Neuronal stem cell (in vitro differentiated cells): ENCODE measurements around the gene QRSL1.

Source experiments
- DNase-seq: peaks from one replicate; pipeline ENCODE4 v3.0.0-alpha.2; 2013; ENCODE audit warnings: low spot score
- H2AFZ ChIP-seq: one replicate; pipeline ENCODE4 v1.6.1; 2013; ENCODE audit warnings: mild to moderate bottlenecking, low read length, inconsistent platforms
- H2AK5ac ChIP-seq: 2 replicates; pipeline ENCODE4 v1.6.1; 2013; ENCODE audit warnings: low read depth, mild to moderate bottlenecking, inconsistent platforms, low read length, moderate library complexity, mixed read lengths
- H2BK120ac ChIP-seq: 2 replicates; pipeline ENCODE4 v1.6.1; 2013; ENCODE audit warnings: low read depth, mild to moderate bottlenecking, inconsistent platforms, low read length, moderate library complexity, mixed read lengths
- H2BK12ac ChIP-seq: one replicate; pipeline ENCODE4 v1.6.1; 2013; ENCODE audit warnings: low read length, inconsistent platforms
- H2BK15ac ChIP-seq: 2 replicates; pipeline ENCODE4 v1.6.1; 2013; ENCODE audit warnings: mild to moderate bottlenecking, low read length, inconsistent platforms, mixed read lengths
- H2BK5ac ChIP-seq: one replicate; pipeline ENCODE4 v1.6.1; 2013; ENCODE audit warnings: inconsistent platforms, mild to moderate bottlenecking, low read length, moderate library complexity
- H3K14ac ChIP-seq: one replicate; pipeline ENCODE4 v1.6.1; 2013; ENCODE audit warnings: low read length, inconsistent platforms
- H3K18ac ChIP-seq: 2 replicates; pipeline ENCODE4 v1.6.1; 2013; ENCODE audit warnings: low read length, inconsistent platforms
- H3K23ac ChIP-seq: 2 replicates; pipeline ENCODE4 v1.6.1; 2013; ENCODE audit warnings: low read depth, mild to moderate bottlenecking, mixed read lengths, low read length, inconsistent platforms; ENCODE audit not compliant: poor library complexity
- H3K27ac ChIP-seq: replicated peaks from 3 replicates; pipeline ENCODE4 v1.5.1; 2013; ENCODE audit warnings: low read length, inconsistent platforms
- H3K27me3 ChIP-seq, 3 experiments: 2 replicates each; pipeline ENCODE4 v1.6.1; 2013; ENCODE audit warnings: low read length in 3 of 3, mild to moderate bottlenecking in 2 of 3, inconsistent platforms in 1 of 3, low read depth in 1 of 3, mixed read lengths in 1 of 3, moderate library complexity in 1 of 3; ENCODE audit not compliant: control insufficient read depth in 3 of 3, insufficient read depth in 3 of 3
- H3K36me3 ChIP-seq, 2 donors: replicated peaks in 1 of 2; 2 replicates each; pipeline ENCODE4 v1.6.1; 2013; ENCODE audit warnings: low read length in 2 of 2; ENCODE audit not compliant: control insufficient read depth in 2 of 2, insufficient read depth in 2 of 2
- H3K4ac ChIP-seq: 2 replicates; pipeline ENCODE4 v1.6.1; 2013; ENCODE audit warnings: inconsistent platforms, mild to moderate bottlenecking, low read length, moderate library complexity
- H3K4me1 ChIP-seq, 2 donors: 1 replicate in 1 of 2; 2 replicates in 1 of 2; pipeline ENCODE4 v1.6.1; 2013; ENCODE audit warnings: low read length in 2 of 2, low read depth in 1 of 2; ENCODE audit not compliant: control insufficient read depth in 2 of 2, insufficient read depth in 1 of 2
- H3K4me2 ChIP-seq: one replicate; pipeline ENCODE4 v1.6.1; 2013; ENCODE audit warnings: mild to moderate bottlenecking, low read length, inconsistent platforms; ENCODE audit not compliant: insufficient read depth, poor library complexity, severe bottlenecking
- H3K4me3 ChIP-seq, 2 donors: 2 replicates each; pipeline ENCODE4 v1.5.1; 2013; ENCODE audit warnings: low read length in 2 of 2, mild to moderate bottlenecking in 2 of 2, inconsistent platforms in 1 of 2, moderate library complexity in 1 of 2
- H3K79me1 ChIP-seq: one replicate; pipeline ENCODE4 v1.6.1; 2013; ENCODE audit warnings: low read depth, mild to moderate bottlenecking, inconsistent platforms, low read length, moderate library complexity
- H3K9ac ChIP-seq: one replicate; pipeline ENCODE4 v1.6.1; 2013; ENCODE audit warnings: mild to moderate bottlenecking, low read depth, low read length, inconsistent platforms; ENCODE audit not compliant: poor library complexity
- H3K9me3 ChIP-seq, 2 donors: replicated peaks in 1 of 2; 2 replicates each; pipeline versions ENCODE3 to v1.6.1; 2013; ENCODE audit warnings: low read length in 2 of 2, mild to moderate bottlenecking in 2 of 2, inconsistent platforms in 1 of 2, low read depth in 1 of 2, mixed read lengths in 1 of 2, moderate library complexity in 1 of 2; ENCODE audit not compliant: control insufficient read depth in 2 of 2, insufficient read depth in 1 of 2
- H4K8ac ChIP-seq: one replicate; pipeline ENCODE4 v1.6.1; 2013; ENCODE audit warnings: low read depth, mild to moderate bottlenecking, inconsistent platforms, low read length, moderate library complexity
- H4K91ac ChIP-seq: one replicate; pipeline ENCODE4 v1.6.1; 2013; ENCODE audit warnings: low read length, low read depth, mild to moderate bottlenecking, inconsistent platforms; ENCODE audit not compliant: poor library complexity
- WGBS, 2 donors: extraction: QIAGEN DNeasy Blood & Tissue Kit; methylation state at CpG; one replicate each; pipeline ENCODE4 v1.1.7; 2013; ENCODE audit warnings: missing lambda C conversion rate in 2 of 2, mixed read lengths in 1 of 2; ENCODE audit not compliant: insufficient read length in 2 of 2, insufficient replicate concordance in 1 of 2; ENCODE audit errors: extremely low coverage in 2 of 2; 5-methylcytosine and 5-hydroxymethylcytosine counted together

The QRSL1 gene

DNA sequence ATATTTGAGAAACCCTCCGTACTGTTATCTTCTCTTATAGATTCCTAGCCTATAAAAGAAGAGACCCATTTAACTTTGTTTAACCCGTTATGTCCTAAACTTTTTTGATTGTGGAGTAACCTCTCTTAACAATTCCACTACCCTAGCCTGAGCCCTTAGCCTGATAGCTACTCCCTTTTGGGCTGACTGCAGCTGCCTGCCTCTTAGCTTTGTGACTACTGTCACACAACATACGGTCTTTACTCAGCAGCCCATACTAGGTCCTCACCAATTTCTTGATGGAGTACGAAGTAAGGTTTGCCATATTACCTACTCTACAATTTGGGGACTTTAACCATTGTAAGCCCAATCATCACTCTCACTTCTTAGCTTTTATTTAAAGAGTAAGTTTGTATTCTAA lies 72.7 kb downstream of the QRSL1 start:
- H2BK15ac ChIP-seq: no peak overlapping the region
- H3K4me3 ChIP-seq: no peak overlapping the region
- H3K4ac ChIP-seq: no peak overlapping the region
- no peak overlapping the region for H4K8ac ChIP-seq
- no peak overlapping the region for H3K4me2 ChIP-seq
- H4K91ac ChIP-seq: no peak overlapping the region
- no peaks in the 10 kb centered on the region for H3K79me1 ChIP-seq
- no CpG with 5 or more reads among the region's 4 CpGs for WGBS, 2 donors
- no peak overlapping the region for H3K9ac ChIP-seq
- no peak overlapping the region for H2BK5ac ChIP-seq
- no peak overlapping the region for H3K27ac ChIP-seq
- H2AFZ ChIP-seq: no peak overlapping the region
- no peak for DNase-seq
- H3K4me1 ChIP-seq: peaks cover 2 to 5% of the 10 kb centered on the region in 2 donors
- no peak overlapping the region for H2BK120ac ChIP-seq
- H2BK12ac ChIP-seq: no peak overlapping the region
- no peaks in the 10 kb centered on the region for H3K36me3 ChIP-seq
- H3K14ac ChIP-seq: no peak overlapping the region
- H2AK5ac ChIP-seq: no peak overlapping the region
- no peak overlapping the region for H3K18ac ChIP-seq
- H3K9me3 ChIP-seq: peaks cover 0 to 5% of the 10 kb centered on the region in 2 donors
- H3K27me3 ChIP-seq: peaks cover 0 to 4% (median 0%) of the 10 kb centered on the region in 3 experiments
- H3K23ac ChIP-seq: no peak overlapping the region

DNA sequence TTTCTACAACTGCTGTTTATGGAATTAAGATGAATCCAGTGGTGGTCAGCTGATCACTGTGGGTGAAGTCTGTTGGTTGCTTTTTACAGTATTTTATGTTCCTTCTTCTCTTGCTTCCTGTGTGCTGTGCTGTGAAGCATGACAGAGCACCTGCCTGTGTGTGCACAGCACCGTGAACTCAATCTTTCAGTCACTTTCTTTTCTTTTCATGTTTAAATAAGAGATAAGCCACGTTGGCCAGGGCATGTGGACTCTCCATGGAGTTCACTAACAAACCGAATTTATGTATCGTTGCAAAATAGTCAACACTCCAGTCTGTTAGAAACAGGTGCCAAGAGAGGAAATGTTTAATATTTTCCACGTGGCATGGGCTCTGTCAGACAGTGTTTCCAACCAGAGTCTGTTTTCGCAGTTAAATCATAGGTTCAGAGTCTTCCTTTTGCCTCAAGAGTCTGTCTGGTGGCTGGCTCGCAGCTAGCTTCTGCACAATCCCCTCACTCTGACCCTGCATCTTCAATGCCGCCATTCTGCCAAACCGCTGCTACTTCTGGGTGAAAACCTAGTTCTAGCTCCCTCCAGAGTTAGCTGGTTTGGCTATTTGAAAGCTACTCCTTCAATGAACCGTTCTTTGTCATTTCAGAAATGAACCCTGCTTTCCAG lies 73.2 kb downstream of the QRSL1 start:
- Histone ChIP-seq H3K4me3 (no peak overlapping the region), H2BK15ac (no peak overlapping the region), H3K27ac (no peak overlapping the region), H3K79me1 (no peaks in the 10 kb centered on the region), H2BK120ac (no peak overlapping the region), H4K8ac (no peak overlapping the region), H4K91ac (no peak overlapping the region), H3K9me3 (peaks cover 0 to 5% of the 10 kb centered on the region in 2 donors), H3K27me3 (peaks cover 0 to 4% (median 0%) of the 10 kb centered on the region in 3 experiments), H3K9ac (no peak overlapping the region), H3K23ac (no peak overlapping the region), H2AK5ac (no peak overlapping the region), H3K36me3 (no peaks in the 10 kb centered on the region), H2AFZ (no peak overlapping the region), H3K4me2 (no peak overlapping the region), H3K18ac (no peak overlapping the region), H3K14ac (no peak overlapping the region), H3K4ac (no peak overlapping the region), H2BK12ac (no peak overlapping the region), H2BK5ac (no peak overlapping the region), H3K4me1 (peaks cover 2 to 5% of the 10 kb centered on the region in 2 donors)
- no peak for DNase-seq
- no CpG with 5 or more reads among the region's 10 CpGs for WGBS, 2 donors

DNA sequence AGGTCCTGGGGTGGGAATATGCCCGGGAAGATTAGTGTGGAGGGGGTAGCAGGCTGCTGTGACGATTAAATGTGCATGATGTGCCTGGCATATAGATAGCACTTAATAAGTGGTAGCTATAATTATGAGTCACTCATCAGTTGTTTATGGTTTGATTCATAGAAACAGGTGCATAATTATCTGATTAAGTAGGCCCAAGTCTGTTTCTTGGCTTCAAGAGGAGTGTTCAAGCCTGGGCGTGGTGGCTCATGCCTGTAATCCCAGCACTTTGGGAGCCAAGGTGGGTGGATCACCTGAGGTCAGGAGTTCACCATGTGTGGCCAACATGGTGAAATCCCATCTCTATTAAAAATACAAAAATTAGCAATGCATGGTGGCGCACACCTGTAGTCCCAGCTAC lies 74.9 kb downstream of the QRSL1 start:
- H3K4me1 ChIP-seq: peaks cover 2 to 5% of the 10 kb centered on the region in 2 donors
- H3K23ac ChIP-seq: no peak overlapping the region
- H4K8ac ChIP-seq: no peak overlapping the region
- no peak overlapping the region for H3K9ac ChIP-seq
- no peaks in the 10 kb centered on the region for H3K79me1 ChIP-seq
- H3K4me2 ChIP-seq: no peak overlapping the region
- no CpG with 5 or more reads among the region's 4 CpGs for WGBS, 2 donors
- no peaks in the 10 kb centered on the region for H3K36me3 ChIP-seq
- no peak overlapping the region for H4K91ac ChIP-seq
- peaks cover 0 to 5% of the 10 kb centered on the region in 2 donors for H3K9me3 ChIP-seq
- H3K18ac ChIP-seq: no peak overlapping the region
- no peak overlapping the region for H2BK5ac ChIP-seq
- H2AFZ ChIP-seq: no peak overlapping the region
- DNase-seq: no peak
- H3K27me3 ChIP-seq: peaks cover 0 to 4% (median 0%) of the 10 kb centered on the region in 3 experiments
- H2BK12ac ChIP-seq: no peak overlapping the region
- no peak overlapping the region for H2BK15ac ChIP-seq
- no peak overlapping the region for H2AK5ac ChIP-seq
- H3K4ac ChIP-seq: no peak overlapping the region
- no peak overlapping the region for H3K4me3 ChIP-seq
- no peak overlapping the region for H3K14ac ChIP-seq
- no peak overlapping the region for H3K27ac ChIP-seq
- no peak overlapping the region for H2BK120ac ChIP-seq

DNA sequence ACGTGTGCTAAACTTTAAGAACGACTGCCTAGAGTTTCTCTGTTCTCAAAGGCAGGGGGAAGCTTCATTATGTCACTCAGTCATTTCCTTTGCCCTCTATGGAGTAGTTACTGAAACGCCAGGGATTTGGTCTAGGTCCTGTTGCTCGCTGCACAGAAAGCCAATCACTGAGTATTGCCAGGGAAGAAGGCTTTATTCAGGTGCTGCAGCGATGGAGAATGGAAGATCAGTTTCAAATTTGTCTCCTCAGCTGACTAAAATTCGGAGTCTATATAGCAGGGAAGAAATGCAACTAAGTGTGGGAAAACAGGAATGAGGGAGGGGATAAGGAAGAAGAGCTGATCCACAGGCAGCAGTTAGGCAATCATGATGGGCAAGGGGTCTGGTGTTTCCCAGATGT lies 75.8 kb downstream of the QRSL1 start:
- no peak overlapping the region for H4K8ac ChIP-seq
- no peak overlapping the region for H3K4me2 ChIP-seq
- no peak overlapping the region for H2BK5ac ChIP-seq
- no peak overlapping the region for H3K4me3 ChIP-seq
- H2AK5ac ChIP-seq: no peak overlapping the region
- H3K79me1 ChIP-seq: no peaks in the 10 kb centered on the region
- H3K9me3 ChIP-seq: peaks cover 0 to 5% of the 10 kb centered on the region in 2 donors
- H3K23ac ChIP-seq: no peak overlapping the region
- peaks cover 0 to 5% (median 0%) of the 10 kb centered on the region in 3 experiments for H3K27me3 ChIP-seq
- no peak overlapping the region for H3K9ac ChIP-seq
- H2AFZ ChIP-seq: no peak overlapping the region
- no peak for DNase-seq
- no peak overlapping the region for H3K4ac ChIP-seq
- H3K18ac ChIP-seq: no peak overlapping the region
- no peak overlapping the region for H2BK15ac ChIP-seq
- H3K27ac ChIP-seq: no peak overlapping the region
- no peak overlapping the region for H4K91ac ChIP-seq
- H3K14ac ChIP-seq: no peak overlapping the region
- H2BK12ac ChIP-seq: no peak overlapping the region
- H3K36me3 ChIP-seq: no peaks in the 10 kb centered on the region
- H2BK120ac ChIP-seq: no peak overlapping the region
- peaks cover 2 to 4% of the 10 kb centered on the region in 2 donors for H3K4me1 ChIP-seq
- WGBS, 2 donors: no CpG with 5 or more reads among the region's 6 CpGs
